HUES64 (cell line): ENCODE measurements around the gene DNASE1L2.

Source experiments
- H3K27ac ChIP-seq: 2 replicates; pipeline ENCODE4 v1.7.0; 2013; ENCODE audit warnings: low read depth, low read length, inconsistent platforms
- H3K27me3 ChIP-seq: 2 replicates; pipeline ENCODE4 v1.6.1; 2013; ENCODE audit warnings: mild to moderate bottlenecking, low read length; ENCODE audit not compliant: insufficient read depth
- H3K36me3 ChIP-seq: 2 replicates; pipeline ENCODE4 v1.6.1; 2013; ENCODE audit warnings: mild to moderate bottlenecking, low read length; ENCODE audit not compliant: insufficient read depth
- H3K4me1 ChIP-seq: 2 replicates; pipeline ENCODE4 v1.6.1; 2013; ENCODE audit warnings: mild to moderate bottlenecking, low read length, moderate library complexity; ENCODE audit not compliant: insufficient read depth
- H3K4me3 ChIP-seq: 2 replicates; pipeline ENCODE4 v1.5.1; 2013; ENCODE audit warnings: mild to moderate bottlenecking, low read length, moderate library complexity
- H3K9ac ChIP-seq: 2 replicates; pipeline ENCODE4 v1.6.1; 2013; ENCODE audit warnings: mild to moderate bottlenecking, low read depth, low read length
- H3K9me3 ChIP-seq: 2 replicates; pipeline ENCODE4 v1.6.1; 2013; ENCODE audit warnings: low read depth, low read length; ENCODE audit not compliant: insufficient read depth
- WGBS: fragments of 150-250, 120-280 bp; methylation state at CpG from one replicate; pipeline ENCODE4 v1.1.7; 2013; ENCODE audit warnings: missing lambda C conversion rate; 5-methylcytosine and 5-hydroxymethylcytosine counted together

The DNASE1L2 gene

GRCh38 chr16:2211923-2212347 is 24.3 kb upstream of the DNASE1L2 start:
- Histone ChIP-seq H3K36me3 (peaks cover 44% of the 10 kb centered on the region), H3K27ac (no peak overlapping the region), H3K27me3 (no peaks in the 10 kb centered on the region), H3K4me1 (0 out of 2 replicates have a peak, but pooled peaks cover 7% of the 10 kb centered on the region), H3K9me3 (no peaks in the 10 kb centered on the region), H3K9ac (no peak overlapping the region), H3K4me3 (no peak overlapping the region)
- 92% methylated on average over 11 of the region's 11 CpGs for WGBS

- no peak overlapping the region for H3K27ac ChIP-seq
Measured at GRCh38 chr16:2212362-2213324, 23.6 kb upstream of the DNASE1L2 start.

GRCh38 chr16:2213817-2214718 is 22.2 kb upstream of the DNASE1L2 start:
- H3K36me3 ChIP-seq = peaks cover 22% of the 10 kb centered on the region
- 0 out of 2 replicates have a peak, but pooled peaks cover 7% of the 10 kb centered on the region for H3K4me1 ChIP-seq
- H3K9ac ChIP-seq = peak overlapping the region; percentile 95
- no peaks in the 10 kb centered on the region for H3K9me3 ChIP-seq
- peak overlapping the region; percentile 95 for H3K4me3 ChIP-seq
- H3K27me3 ChIP-seq = no peaks in the 10 kb centered on the region
- peak overlapping the region; percentile 74 for H3K27ac ChIP-seq
- 1% methylated on average over 98 of the region's 98 CpGs for WGBS

More at GRCh38 chr16:2212362-2213324, 23.6 kb upstream of the DNASE1L2 start:
- Histone ChIP-seq H3K36me3 (peaks cover 36% of the 10 kb centered on the region), H3K4me3 (peak overlapping the region; percentile 95), H3K27me3 (no peaks in the 10 kb centered on the region), H3K9me3 (no peaks in the 10 kb centered on the region), H3K9ac (0 out of 2 replicates have a peak overlapping the region, but pooled peaks have one; percentile 95), H3K4me1 (0 out of 2 replicates have a peak, but pooled peaks cover 7% of the 10 kb centered on the region)
- WGBS = 88% methylated on average over 19 of the region's 19 CpGs

- peak within 1 kb of the TSS; percentile 95 for H3K4me3 ChIP-seq
- under 1% methylated on average over 48 of the region's 48 CpGs for WGBS
- peak within 1 kb of the TSS; percentile 95 for H3K27ac ChIP-seq
- peaks cover 16% of the 10 kb centered on the region for H3K36me3 ChIP-seq
- 0 out of 2 replicates have a peak, but pooled peaks cover 7% of the 10 kb centered on the region for H3K4me1 ChIP-seq
- no peaks in the 10 kb centered on the region for H3K9me3 ChIP-seq
- no peaks in the 10 kb centered on the region for H3K27me3 ChIP-seq
- peak within 1 kb of the TSS; percentile 95 for H3K9ac ChIP-seq
Measured at GRCh38 chr16:2214719-2214968, 21.6 kb upstream of the DNASE1L2 start, which contains the start of gene PGP. Gene PGP (minus strand): TSS chr16:2214840. CDS start chr16:2214777, 63 bp downstream.

GRCh38 chr16:2216330-2216729 is 19.9 kb upstream of the DNASE1L2 start:
- Histone ChIP-seq H3K4me3 (0 out of 2 replicates have a peak overlapping the region, but pooled peaks have one; percentile 23), H3K27ac (no peak overlapping the region), H3K36me3 (peaks cover 16% of the 10 kb centered on the region), H3K4me1 (0 out of 2 replicates have a peak, but pooled peaks cover 7% of the 10 kb centered on the region), H3K9ac (no peak overlapping the region), H3K27me3 (no peaks in the 10 kb centered on the region), H3K9me3 (no peaks in the 10 kb centered on the region)
- WGBS = 94% methylated on average over 3 of the region's 4 CpGs

- H3K27ac ChIP-seq = peak within 1 kb of the TSS; percentile 82
- H3K9me3 ChIP-seq = no peaks in the 10 kb centered on the region
- H3K4me1 ChIP-seq = no peaks in the 10 kb centered on the region
- H3K27me3 ChIP-seq = no peaks in the 10 kb centered on the region
- whole genome bisulfite sequencing = under 1% methylated on average over 82 of the region's 82 CpGs
- 0 out of 2 replicates have a peak, but pooled peaks cover 6% of the 10 kb centered on the region for H3K36me3 ChIP-seq
- peak within 1 kb of the TSS; percentile 91 for H3K9ac ChIP-seq
- H3K4me3 ChIP-seq = peak within 1 kb of the TSS; percentile 83
Measured at GRCh38 chr16:2223221-2223941, 12.9 kb upstream of the DNASE1L2 start, which contains the start of gene E4F1. Gene E4F1 (plus strand): TSS chr16:2223591. CDS start chr16:2223614, 23 bp downstream.

- no peaks in the 10 kb centered on the region for H3K9me3 ChIP-seq
- H3K27ac ChIP-seq = peak overlapping the region; percentile 82
- peaks cover 8% of the 10 kb centered on the region; the same call in 1 of the 2 replicates for H3K36me3 ChIP-seq
- peak overlapping the region; percentile 83 for H3K4me3 ChIP-seq
- no peaks in the 10 kb centered on the region for H3K4me1 ChIP-seq
- no peaks in the 10 kb centered on the region for H3K27me3 ChIP-seq
- WGBS = 13% methylated on average over 22 of the region's 22 CpGs
- peak overlapping the region; percentile 91 for H3K9ac ChIP-seq
Measured at GRCh38 chr16:2223942-2224486, 12.2 kb upstream of the DNASE1L2 start.

- Histone ChIP-seq H3K27ac (no peak overlapping the region), H3K4me1 (no peaks in the 10 kb centered on the region), H3K9ac (no peak overlapping the region), H3K36me3 (peaks cover 23% of the 10 kb centered on the region), H3K27me3 (no peaks in the 10 kb centered on the region), H3K4me3 (no peak overlapping the region), H3K9me3 (no peaks in the 10 kb centered on the region)
- WGBS = 87% methylated on average over 9 of the region's 9 CpGs
Measured at GRCh38 chr16:2226245-2226793, 9.9 kb upstream of the DNASE1L2 start.

- H3K36me3 ChIP-seq = peaks cover 28% of the 10 kb centered on the region
- no peaks in the 10 kb centered on the region for H3K9me3 ChIP-seq
Measured at GRCh38 chr16:2226918-2227317, 9.3 kb upstream of the DNASE1L2 start.

More at GRCh38 chr16:2226918-2227317, 9.3 kb upstream of the DNASE1L2 start:
- 89% methylated on average over 6 of the region's 6 CpGs for WGBS
- Histone ChIP-seq H3K27ac (no peak overlapping the region), H3K4me1 (no peaks in the 10 kb centered on the region), H3K9ac (no peak overlapping the region), H3K4me3 (no peak overlapping the region), H3K27me3 (no peaks in the 10 kb centered on the region)
